Liver (tissue), 9 donors: ENCODE measurements around the gene PRDM10. TPM values are rescaled to one million over a fixed set of nuclear protein-coding genes. Genes with fewer than 3 reads are reported as not detected.

Source experiments
- DNase-seq: peaks from one replicate; pipeline ENCODE4 v3.0.0-alpha.2; 2017; ENCODE audit warnings: low spot score
- H3K27ac ChIP-seq, 2 donors: one replicate each; pipeline ENCODE4 v1.7.0; 2013; ENCODE audit warnings: inconsistent platforms in 2 of 2, low read length in 2 of 2, control low read depth in 1 of 2, low read depth in 1 of 2, mild to moderate bottlenecking in 1 of 2
- H3K27me3 ChIP-seq, 4 donors: one replicate each; pipeline versions ENCODE4 v1.6.1 to v1.7.0; 2013; ENCODE audit warnings: low read length in 3 of 4, inconsistent platforms in 1 of 4, mild to moderate bottlenecking in 1 of 4, moderate library complexity in 1 of 4; ENCODE audit not compliant: control insufficient read depth in 4 of 4, insufficient read depth in 4 of 4
- H3K36me3 ChIP-seq, 4 donors: one replicate each; pipeline versions ENCODE4 v1.6.1 to v1.7.0; 2013; ENCODE audit warnings: low read length in 3 of 4, mild to moderate bottlenecking in 3 of 4, low read depth in 1 of 4, moderate library complexity in 1 of 4; ENCODE audit not compliant: control insufficient read depth in 4 of 4, insufficient read depth in 3 of 4
- H3K4me1 ChIP-seq, 4 donors: one replicate each; pipeline versions ENCODE4 v1.6.1 to v1.7.0; 2013; ENCODE audit warnings: low read length in 3 of 4, mild to moderate bottlenecking in 3 of 4, moderate library complexity in 1 of 4; ENCODE audit not compliant: control insufficient read depth in 4 of 4, insufficient read depth in 4 of 4
- H3K4me3 ChIP-seq, 3 donors: one replicate each; pipeline versions ENCODE4 v1.6.1 to v1.7.0; 2013; ENCODE audit warnings: low read length in 3 of 3, control low read depth in 1 of 3, low read depth in 1 of 3, mild to moderate bottlenecking in 1 of 3
- H3K9ac ChIP-seq, 2 donors: one replicate each; pipeline ENCODE4 v1.7.0; 2013; ENCODE audit warnings: low read length in 2 of 2, mild to moderate bottlenecking in 2 of 2, moderate library complexity in 2 of 2, control low read depth in 1 of 2, low read depth in 1 of 2
- H3K9me3 ChIP-seq, 4 donors: one replicate each; pipeline versions ENCODE4 v1.6.1 to v1.7.0; 2013; ENCODE audit warnings: low read length in 3 of 4; ENCODE audit not compliant: control insufficient read depth in 4 of 4
- ATF3 ChIP-seq: IDR thresholded peaks from 2 replicates; pipeline ENCODE4 v1.6.1; 2016; ENCODE audit warnings: antibody characterized with exemption
- CTCF ChIP-seq: fragments of 150-350 bp; IDR thresholded peaks from 2 replicates; pipeline ENCODE4 v1.5.1; 2017; ENCODE audit warnings: improper control_type of control experiment, low read depth, low read length; ENCODE audit not compliant: missing input control
- EGR1 ChIP-seq, 2 donors: IDR thresholded peaks; 2 replicates each; pipeline ENCODE4 v1.6.1; 2016 to 2018; ENCODE audit warnings: antibody characterized with exemption in 2 of 2, low read depth in 2 of 2
- FOXA1 ChIP-seq: IDR thresholded peaks from 2 replicates; pipeline ENCODE4 v1.6.1; 2016; ENCODE audit warnings: antibody characterized with exemption
- FOXA2 ChIP-seq: IDR thresholded peaks from 2 replicates; pipeline ENCODE4 v1.6.1; 2016; ENCODE audit warnings: antibody characterized with exemption
- GABPA ChIP-seq, 2 donors: IDR thresholded peaks in 1 of 2; conservative IDR thresholded peaks in 1 of 2; 2 replicates each; pipeline ENCODE4 v1.6.1; 2016; ENCODE audit warnings: antibody characterized with exemption in 2 of 2, mild to moderate bottlenecking in 1 of 2, moderate library complexity in 1 of 2
- HNF4A ChIP-seq, 2 donors: conservative IDR thresholded peaks; 2 replicates each; pipeline ENCODE4 v1.6.1; 2016; ENCODE audit warnings: antibody characterized with exemption in 2 of 2, mild to moderate bottlenecking in 2 of 2
- HNF4G ChIP-seq: IDR thresholded peaks from 2 replicates; pipeline ENCODE4 v1.6.1; 2016; ENCODE audit warnings: antibody characterized with exemption
- MAX ChIP-seq: IDR thresholded peaks from 2 replicates; pipeline ENCODE4 v1.6.1; 2016; ENCODE audit warnings: antibody characterized with exemption
- NR2F2 ChIP-seq: IDR thresholded peaks from 2 replicates; pipeline ENCODE4 v1.6.1; 2016; ENCODE audit warnings: antibody characterized with exemption
- RAD21 ChIP-seq, 2 donors: IDR thresholded peaks; 2 replicates each; pipeline ENCODE4 v1.6.1; 2016; ENCODE audit warnings: antibody characterized with exemption in 2 of 2, mild to moderate bottlenecking in 2 of 2
- REST ChIP-seq: IDR thresholded peaks from 2 replicates; pipeline ENCODE4 v1.6.1; 2016; ENCODE audit warnings: antibody characterized with exemption, mild to moderate bottlenecking
- RXRA ChIP-seq, 2 donors: IDR thresholded peaks; 2 replicates each; pipeline ENCODE4 v1.6.1; 2017 to 2018; ENCODE audit warnings: antibody characterized with exemption in 2 of 2, mild to moderate bottlenecking in 1 of 2
- SP1 ChIP-seq: IDR thresholded peaks from 2 replicates; pipeline ENCODE4 v1.6.1; 2018; ENCODE audit warnings: antibody characterized with exemption, mild to moderate bottlenecking
- TAF1 ChIP-seq: conservative IDR thresholded peaks from 2 replicates; pipeline ENCODE4 v1.6.1; 2016; ENCODE audit warnings: antibody characterized with exemption, mild to moderate bottlenecking
- YY1 ChIP-seq: IDR thresholded peaks from 2 replicates; pipeline ENCODE4 v1.6.1; 2016; ENCODE audit warnings: antibody characterized with exemption, mild to moderate bottlenecking
- ZBTB33 ChIP-seq: IDR thresholded peaks from 2 replicates; pipeline ENCODE4 v1.6.1; 2016; ENCODE audit warnings: antibody characterized with exemption
- WGBS: extraction: QIAGEN DNeasy Blood & Tissue Kit; methylation state at CpG from one replicate; pipeline ENCODE4 v1.1.7; 2013; 5-methylcytosine and 5-hydroxymethylcytosine counted together
- polyA plus RNA-seq, 2 donors: library from polyadenylated mRNA; stranded (reverse) in 1 of 2; unstranded in 1 of 2; fragments of 200-250 nt in 1 of 2; fragments of >200 nt in 1 of 2; fragmentation: Nextera tagmentation in 1 of 2; extraction: Ambion mirVana in 1 of 2; gene quantifications; one replicate each; pipeline versions ENCODE4 v1.2.1 to v1.2.3, GENCODE V29; 2013 to 2015
- total RNA-seq, 2 donors: library from RNA; depleted of rRNA; stranded (reverse); fragments of >200 nt; gene quantifications; one replicate each; pipeline ENCODE4 v1.2.3, GENCODE V29; 2014
- donor health status: healthy.
- donor health status: healthy.
- donor health status: healthy.
- donor health status: healthy.
- donor health status: healthy.

PRDM10 gene
- total and polyA plus RNA-seq, 4 donors, result 1.4 to 7.2 (median 3.9) TPM

- no peak overlapping the region for H3K4me3 ChIP-seq
- no peaks in the 10 kb centered on the region for H3K9me3 ChIP-seq
- no peaks in the 10 kb centered on the region for H3K36me3 ChIP-seq
- no peak for TF ChIP-seq TAF1
- TF ChIP-seq NR2F2, result no peak
- no peak for TF ChIP-seq FOXA2
- TF ChIP-seq SP1, result no peak
- no peak for TF ChIP-seq FOXA1
- no peak for TF ChIP-seq MAX
- TF ChIP-seq ZBTB33, result no peak
- no peak for TF ChIP-seq HNF4G
- TF ChIP-seq RXRA (IDR thresholded peaks at IDR 0.05), result no peak
- TF ChIP-seq CTCF, result no peak
- TF ChIP-seq ATF3, result no peak
- no peak for TF ChIP-seq HNF4A (conservative IDR thresholded peaks at IDR 0.05)
- TF ChIP-seq REST, result no peak
- TF ChIP-seq RAD21 (IDR thresholded peaks at IDR 0.05), result no peak
- TF ChIP-seq GABPA (IDR thresholded peaks at IDR 0.05 in 1 of 2, conservative IDR thresholded peaks at IDR 0.05 in 1 of 2), result no peak
- H3K27ac ChIP-seq, result no peak overlapping the region
- no peak for DNase-seq
- no peak overlapping the region for H3K9ac ChIP-seq
- H3K27me3 ChIP-seq, result no peaks in the 10 kb centered on the region
- no peaks in the 10 kb centered on the region for H3K4me1 ChIP-seq
- 88% methylated on average over 7 of the region's 7 CpGs for WGBS
Observed at GRCh38 chr11:129979046-129979605, 23.5 kb downstream of the PRDM10 start.

- no peak overlapping the region for H3K4me3 ChIP-seq
- no peak overlapping the region for H3K9ac ChIP-seq
- TF ChIP-seq HNF4A (conservative IDR thresholded peaks at IDR 0.05), result no peak
- no peak for TF ChIP-seq RAD21 (IDR thresholded peaks at IDR 0.05)
- no peak for TF ChIP-seq FOXA2
- TF ChIP-seq SP1, result no peak
- no peak for TF ChIP-seq EGR1 (IDR thresholded peaks at IDR 0.05; ENCODE audit: low read depth in 2 of 2)
- no peak for TF ChIP-seq YY1
- TF ChIP-seq NR2F2, result no peak
- TF ChIP-seq CTCF, result no peak
- no peak for TF ChIP-seq MAX
- no peak for TF ChIP-seq GABPA (IDR thresholded peaks at IDR 0.05 in 1 of 2, conservative IDR thresholded peaks at IDR 0.05 in 1 of 2)
- TF ChIP-seq FOXA1, result no peak
- no peak for TF ChIP-seq ZBTB33
- H3K27ac ChIP-seq, result no peak overlapping the region
- DNase-seq, result no peak
- H3K36me3 ChIP-seq, result no peaks in the 10 kb centered on the region
- H3K4me1 ChIP-seq, result no peaks in the 10 kb centered on the region
- H3K9me3 ChIP-seq, result no peaks in the 10 kb centered on the region
- WGBS, result 96% methylated on average over 6 of the region's 6 CpGs
- H3K27me3 ChIP-seq, result no peaks in the 10 kb centered on the region
Observed at GRCh38 chr11:129978447-129978846, 24.2 kb downstream of the PRDM10 start.
